Mucosa of descending colon (tissue), 3 donors: ENCODE results near the gene CAPN15. TPM values are rescaled to one million over a fixed set of nuclear protein-coding genes. Genes with fewer than 3 reads are reported as not detected.
A peak's percentile ranks its signal among the peaks of the same experiment; 100 is the strongest.

Experiments
- ATAC-seq: fragments of 200-7000 bp; cut with Tn5 transposase; one replicate; pipeline ENCODE4 v1.9.1; 2020; ENCODE audit warnings: mild to moderate bottlenecking, moderate library complexity
- DNase-seq, 3 donors: peaks; one replicate each; pipeline ENCODE4 v3.0.0-alpha.2; 2020
- H3K36me3 ChIP-seq: fragments of 200-600 bp; one replicate; pipeline ENCODE4 v1.8.0; 2021; ENCODE audit warnings: low read depth, mild to moderate bottlenecking
- H3K4me1 ChIP-seq: fragments of 200-600 bp; one replicate; pipeline ENCODE4 v1.8.0; 2021; ENCODE audit warnings: low read depth, mild to moderate bottlenecking
- H3K4me3 ChIP-seq: fragments of 200-600 bp; one replicate; pipeline ENCODE4 v1.8.0; 2021; ENCODE audit warnings: mild to moderate bottlenecking
- H3K9me3 ChIP-seq: fragments of 200-600 bp; one replicate; pipeline ENCODE4 v1.8.0; 2021; ENCODE audit warnings: mild to moderate bottlenecking
- intact Hi-C, 2 donors: fragments of 100-400 bp; cut with DNase I in 1 of 2; cut with micrococcal nuclease in 1 of 2; formaldehyde crosslinking; loops; one replicate each; pipeline versions ENCODE4 v1.11.0 to v1.11.1; 2022; cut with DNase I, micrococcal nuclease
- total RNA-seq, 3 donors: library from RNA; stranded (reverse); fragmentation: NEBNext Ultra II Directional in 2 of 3; extraction: Animal tissue kit (Norgen Biotek cat#: 25700) in 2 of 3; gene quantifications; one replicate each; pipeline versions ENCODE4 v1.2.1 to v1.2.4, GENCODE V29; 2021 to 2023
- TF ChIP-seq, protein P1 (sequence below): fragments of 200-600 bp; IDR thresholded peaks from one replicate; pipeline ENCODE4 v1.8.0; 2022; ENCODE audit warnings: antibody characterized with exemption, mild to moderate bottlenecking
- donor health status: DM: no; HTN: no; CAD: no; lungs with moderate emphysema.
- donor health status: DM: no; HTN: no; CAD: no.
- donor health status: DM: no; HTN: yes; CAD: no.

Gene CAPN15
- total RNA-seq, 3 donors from 2014 or later, result 73.5 to 110 (median 109) TPM

DNA sequence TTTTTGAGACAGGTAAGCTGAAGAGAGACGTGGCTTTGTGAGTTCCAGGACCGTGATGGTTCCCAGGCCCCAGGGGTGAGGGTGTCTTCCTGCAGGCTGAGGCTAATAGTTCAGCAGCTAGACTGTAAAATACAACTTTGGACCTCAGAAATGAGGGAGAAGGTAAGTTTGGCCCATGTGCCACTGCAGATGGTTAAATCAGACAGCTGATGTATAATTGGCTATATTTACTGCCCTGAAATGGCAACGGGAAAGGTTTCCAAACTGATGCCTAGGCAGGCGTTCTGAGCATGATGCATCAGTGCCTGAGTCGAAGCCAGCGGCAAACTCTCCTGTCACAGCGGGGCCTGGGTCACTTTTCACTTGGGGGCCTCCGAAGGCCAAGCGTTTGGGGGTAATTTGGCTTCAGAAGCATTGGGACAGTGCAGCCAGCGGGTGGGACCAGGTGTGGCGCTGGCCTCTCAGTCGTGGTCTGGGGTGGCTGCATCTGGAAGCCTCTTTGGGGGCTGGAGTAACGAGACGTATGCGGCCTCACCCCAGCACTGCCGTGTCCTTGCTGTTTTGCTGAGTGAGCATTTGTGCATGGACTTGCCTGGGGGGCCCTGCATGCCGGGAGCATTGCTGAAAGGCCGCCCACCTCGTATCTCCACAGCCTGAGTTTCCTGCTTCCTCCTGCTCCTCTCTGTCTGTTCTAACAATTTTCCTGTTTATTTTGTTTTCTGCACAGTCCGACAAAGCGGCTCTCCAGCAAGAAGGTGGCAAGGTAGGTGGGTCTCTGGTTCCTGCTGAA, 31.2 kb upstream of the CAPN15 start:
- no peak overlapping the region for H3K4me3 ChIP-seq
- intact Hi-C loops, result no loop called here
- TF ChIP-seq, protein P1, sequence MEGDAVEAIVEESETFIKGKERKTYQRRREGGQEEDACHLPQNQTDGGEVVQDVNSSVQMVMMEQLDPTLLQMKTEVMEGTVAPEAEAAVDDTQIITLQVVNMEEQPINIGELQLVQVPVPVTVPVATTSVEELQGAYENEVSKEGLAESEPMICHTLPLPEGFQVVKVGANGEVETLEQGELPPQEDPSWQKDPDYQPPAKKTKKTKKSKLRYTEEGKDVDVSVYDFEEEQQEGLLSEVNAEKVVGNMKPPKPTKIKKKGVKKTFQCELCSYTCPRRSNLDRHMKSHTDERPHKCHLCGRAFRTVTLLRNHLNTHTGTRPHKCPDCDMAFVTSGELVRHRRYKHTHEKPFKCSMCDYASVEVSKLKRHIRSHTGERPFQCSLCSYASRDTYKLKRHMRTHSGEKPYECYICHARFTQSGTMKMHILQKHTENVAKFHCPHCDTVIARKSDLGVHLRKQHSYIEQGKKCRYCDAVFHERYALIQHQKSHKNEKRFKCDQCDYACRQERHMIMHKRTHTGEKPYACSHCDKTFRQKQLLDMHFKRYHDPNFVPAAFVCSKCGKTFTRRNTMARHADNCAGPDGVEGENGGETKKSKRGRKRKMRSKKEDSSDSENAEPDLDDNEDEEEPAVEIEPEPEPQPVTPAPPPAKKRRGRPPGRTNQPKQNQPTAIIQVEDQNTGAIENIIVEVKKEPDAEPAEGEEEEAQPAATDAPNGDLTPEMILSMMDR, result no peak
- DNase-seq (no peak), ATAC-seq (no peak)
- no peaks in the 10 kb centered on the region for H3K9me3 ChIP-seq
- no peaks in the 10 kb centered on the region for H3K36me3 ChIP-seq
- no peaks in the 10 kb centered on the region for H3K4me1 ChIP-seq

GRCh38 chr16:497258-497657, 30.3 kb upstream of the CAPN15 start:
- Histone ChIP-seq H3K4me3 (no peak overlapping the region), H3K36me3 (no peaks in the 10 kb centered on the region), H3K9me3 (no peaks in the 10 kb centered on the region), H3K4me1 (peaks cover 5% of the 10 kb centered on the region)
- DNase-seq (no peak), ATAC-seq (no peak)
- TF ChIP-seq, protein P1, result no peak
- intact Hi-C loops, result no loop called here

- Histone ChIP-seq H3K4me1 (peaks cover 17% of the 10 kb centered on the region), H3K4me3 (no peak overlapping the region), H3K36me3 (no peaks in the 10 kb centered on the region), H3K9me3 (no peaks in the 10 kb centered on the region)
- TF ChIP-seq, protein P1, result no peak
- intact Hi-C loops, result no loop called here
- ATAC-seq (no peak), DNase-seq (no peak)
Measured at GRCh38 chr16:499924-500323, 27.6 kb upstream of the CAPN15 start.

DNA sequence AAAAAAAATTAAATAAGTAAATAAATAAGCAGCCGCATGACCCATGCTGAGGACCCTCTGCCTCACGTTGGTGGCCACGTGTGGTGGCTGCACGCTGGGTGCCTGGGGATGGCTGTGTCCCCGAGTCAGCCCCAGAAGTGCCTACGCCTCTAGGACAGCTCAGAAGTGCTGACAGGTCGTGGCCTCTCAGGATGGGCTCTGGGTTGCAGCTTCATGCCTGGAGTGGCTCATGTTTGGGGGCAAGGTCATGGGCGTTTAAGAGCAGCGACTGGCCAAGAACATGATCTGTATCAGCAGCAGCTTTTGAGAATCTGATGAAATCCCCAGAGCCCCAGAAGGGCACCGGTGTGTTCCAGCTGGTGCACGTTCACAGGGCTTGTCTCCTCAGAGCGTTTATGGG, 26.8 kb upstream of the CAPN15 start:
- Histone ChIP-seq H3K4me1 (peaks cover 17% of the 10 kb centered on the region), H3K9me3 (no peaks in the 10 kb centered on the region), H3K36me3 (no peaks in the 10 kb centered on the region), H3K4me3 (no peak overlapping the region)
- ATAC-seq (no peak), DNase-seq (no peak)
- intact Hi-C loops, result no loop called here
- TF ChIP-seq, protein P1, result no peak

GRCh38 chr16:502179-502943, 25.2 kb upstream of the CAPN15 start:
- ATAC-seq (peak; percentile 97), DNase-seq (peak; percentile 74 to 81 (median 76))
- no peak overlapping the region for H3K4me3 ChIP-seq

More at GRCh38 chr16:502179-502943, 25.2 kb upstream of the CAPN15 start:
- intact Hi-C loops, result no loop called here
- TF ChIP-seq, protein P1, result no peak
- no peaks in the 10 kb centered on the region for H3K9me3 ChIP-seq
- no peaks in the 10 kb centered on the region for H3K36me3 ChIP-seq
- peaks cover 17% of the 10 kb centered on the region for H3K4me1 ChIP-seq
